Epidermal melanocyte (primary cell): Measurements from ENCODE around the gene PAFAH2.

ENCODE experiments used
- DNase-seq: peaks from one replicate; pipeline ENCODE4 v3.0.0; 2011; ENCODE audit warnings: low spot score; ENCODE audit not compliant: insufficient read length

Gene PAFAH2

GRCh38 chr1:26031611-26032220 lies 33.9 kb upstream of the PAFAH2 start:
- peak; percentile 54 for DNase-seq

- DNase-seq, result no peak
Observed at GRCh38 chr1:26031196-26031595, 33.3 kb upstream of the PAFAH2 start.

GRCh38 chr1:26029864-26030481 lies 32.1 kb upstream of the PAFAH2 start:
- no peak for DNase-seq

- no peak for DNase-seq
Observed at GRCh38 chr1:26029054-26029863, 31.4 kb upstream of the PAFAH2 start.

GRCh38 chr1:26028490-26028980 lies 30.7 kb upstream of the PAFAH2 start:
- DNase-seq, result peak; percentile 79

GRCh38 chr1:26027716-26028489 lies 30.0 kb upstream of the PAFAH2 start:
- no peak for DNase-seq

GRCh38 chr1:26025517-26025916 lies 27.7 kb upstream of the PAFAH2 start:
- DNase-seq, result peak; percentile 73

GRCh38 chr1:26025060-26025459 lies 27.2 kb upstream of the PAFAH2 start:
- no peak for DNase-seq

GRCh38 chr1:26023826-26024225 lies 26.0 kb upstream of the PAFAH2 start:
- DNase-seq, result no peak

GRCh38 chr1:26023009-26023408 lies 25.1 kb upstream of the PAFAH2 start:
- DNase-seq, result no peak

- DNase-seq, result no peak
Observed at GRCh38 chr1:26022404-26022779, 24.5 kb upstream of the PAFAH2 start.

GRCh38 chr1:26021647-26022403 lies 24.0 kb upstream of the PAFAH2 start, which contains the start of gene EXTL1:
TSS of gene EXTL1 (plus strand) at chr1:26021775. CDS start at chr1:26022647, 872 bp downstream.
- DNase-seq, result peak; percentile 64

GRCh38 chr1:26020941-26021646 lies 23.2 kb upstream of the PAFAH2 start:
- DNase-seq, result no peak

- DNase-seq, result no peak
Observed at GRCh38 chr1:26020330-26020768, 22.5 kb upstream of the PAFAH2 start.

- no peak for DNase-seq
Observed at GRCh38 chr1:26019641-26020315, 21.9 kb upstream of the PAFAH2 start.

- no peak for DNase-seq
Observed at GRCh38 chr1:26017606-26018005, 19.7 kb upstream of the PAFAH2 start.

GRCh38 chr1:26016953-26017545 lies 19.2 kb upstream of the PAFAH2 start:
- no peak for DNase-seq

GRCh38 chr1:26016258-26016952 lies 18.5 kb upstream of the PAFAH2 start:
- no peak for DNase-seq
